ENCODE data around the gene BHLHE41. TPM values are rescaled to one million over a fixed set of nuclear protein-coding genes. Genes with fewer than 3 reads are reported as not detected.

Gene BHLHE41
- total and polyA plus RNA-seq, 2 of the 8 experiments (the other 6 are each of a cell fraction or from before 2014, with no cell fraction given), result 1.1 to 3.4 TPM

DNA sequence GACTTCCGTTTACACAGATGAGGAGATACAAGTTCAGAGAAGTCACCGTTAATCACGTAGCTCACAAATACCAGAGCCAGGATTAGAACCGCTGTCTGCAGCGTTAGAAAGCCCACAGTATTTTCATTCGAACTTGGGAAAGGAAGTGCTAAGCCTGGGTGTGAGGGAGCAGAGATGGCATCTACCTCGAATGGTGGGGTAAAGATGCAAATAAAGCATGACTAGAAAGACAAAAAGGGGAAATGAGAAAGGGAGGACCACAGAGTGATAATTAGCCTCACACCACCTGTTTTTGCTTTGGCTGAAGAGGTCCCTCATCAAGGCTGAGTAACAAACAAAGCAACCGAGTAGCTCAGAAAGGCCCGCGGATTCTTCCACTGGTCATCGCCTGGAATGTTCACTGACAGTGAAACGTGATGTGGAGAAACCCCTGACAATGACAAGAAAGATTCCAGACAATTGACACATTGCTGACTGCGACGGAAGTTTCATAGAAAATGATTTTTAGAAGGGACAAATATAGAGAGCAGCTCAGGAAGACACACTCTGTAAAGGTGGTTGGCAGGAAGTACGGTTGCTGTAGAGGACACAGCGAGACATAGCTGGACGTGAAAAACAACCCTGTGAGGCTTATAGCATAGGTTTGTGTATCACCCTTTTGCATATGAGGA, 31.5 kb upstream of the BHLHE41 start:
- H3K36me3 ChIP-seq (ENCODE audit: control insufficient read depth in 2 of 4, insufficient read depth in 4 of 4, low read length in 3 of 4), result no peaks in the 10 kb centered on the region
- no peaks in the 10 kb centered on the region for H3K27me3 ChIP-seq (replicated peaks in 1 of 4; ENCODE audit: control insufficient read depth in 3 of 4, extremely low read depth in 1 of 4, insufficient read depth in 3 of 4, low read length in 3 of 4)
- no peaks in the 10 kb centered on the region for H3K79me2 ChIP-seq (ENCODE audit: control insufficient read depth in 1 of 2, insufficient read depth in 2 of 2, low read length in 2 of 2)
- CTCF ChIA-PET (ENCODE audit: partially characterized antibody), result interaction anchor here (0.8 to 1.8 kb wide), 6 partner anchors 10 to 63 kb away, joined by 3 to 4 read pairs (median 4); no protein-coding TSS in a partner anchor
- H4K5ac ChIP-seq (ENCODE audit: insufficient read length, low read depth, low read length), result no peak overlapping the region
- H3K4me3 ChIP-seq (ENCODE audit: extremely low read depth in 1 of 4, insufficient read depth in 2 of 4, low read depth in 3 of 4, low read length in 4 of 4), result no peak overlapping the region
- FAIRE-seq (no peak), DNase-seq (ENCODE audit: low read depth in 1 of 2, low spot score in 2 of 2) (no peak)
- H3K4ac ChIP-seq (replicated peaks; ENCODE audit: insufficient read length, low read depth, low read length), result no peak overlapping the region
- H2BK5ac ChIP-seq (ENCODE audit: low read depth, low read length), result no peak overlapping the region
- H4K20me1 ChIP-seq (replicated peaks in 1 of 2; ENCODE audit: control insufficient read depth in 1 of 2, insufficient read depth in 2 of 2, low read length in 2 of 2), result no peaks in the 10 kb centered on the region
- no peak overlapping the region for H3K4me2 ChIP-seq (ENCODE audit: insufficient read depth in 1 of 2, low read depth in 2 of 2, low read length in 2 of 2)
- H3K23me2 ChIP-seq (ENCODE audit: low read depth, low read length), result no peaks in the 10 kb centered on the region
- H2BK120ac ChIP-seq (replicated peaks; ENCODE audit: low read depth, low read length), result no peak overlapping the region
- H4K8ac ChIP-seq (ENCODE audit: extremely low read depth, insufficient read depth, low read length), result no peak overlapping the region
- no peak overlapping the region for H3K9ac ChIP-seq (replicated peaks in 1 of 4; ENCODE audit: extremely low read depth in 1 of 4, low read depth in 3 of 4, low read length in 3 of 4)
- H3K4me1 ChIP-seq (replicated peaks in 1 of 4; ENCODE audit: control insufficient read depth in 3 of 4, insufficient read depth in 4 of 4, low read length in 3 of 4), result no peaks in the 10 kb centered on the region
- no peaks in the 10 kb centered on the region for H3K79me1 ChIP-seq (ENCODE audit: low read depth, low read length)
- no peak overlapping the region for H2AFZ ChIP-seq (ENCODE audit: low read length)
- H3K56ac ChIP-seq (replicated peaks; ENCODE audit: insufficient read length, low read depth, low read length), result no peak overlapping the region
- POLR2A ChIA-PET (ENCODE audit: partially characterized antibody), result no interaction called here
- H2BK12ac ChIP-seq (ENCODE audit: low read depth, low read length), result no peak overlapping the region
- no peak overlapping the region for H3K14ac ChIP-seq (ENCODE audit: insufficient read length)
- no peak overlapping the region for H4K91ac ChIP-seq (replicated peaks; ENCODE audit: insufficient read length, low read length)
- H2BK15ac ChIP-seq (ENCODE audit: low read length), result no peak overlapping the region
- H3K23ac ChIP-seq (ENCODE audit: insufficient read length), result peak overlapping the region; percentile 29
- WGBS, 2 experiments (ENCODE audit: extremely low coverage in 1 of 2, insufficient coverage in 1 of 2, insufficient read length in 1 of 2, insufficient replicate concordance in 2 of 2, low coverage in 1 of 2, low lambda C conversion rate in 2 of 2, missing lambda C conversion rate in 1 of 2), result 88% methylated on average over 17 of the region's 17 CpGs; no CpG with 5 or more reads in 1 of the 2 experiments
- no peak overlapping the region for H3K18ac ChIP-seq (ENCODE audit: extremely low read depth, low read length)
- no peak overlapping the region for H2AK5ac ChIP-seq (ENCODE audit: low read depth, low read length)
- no peak overlapping the region for H2BK20ac ChIP-seq (ENCODE audit: low read length)
- H3K27ac ChIP-seq (ENCODE audit: low read depth, low read length), result no peak overlapping the region
- no peaks in the 10 kb centered on the region for H3K9me3 ChIP-seq (ENCODE audit: insufficient read depth in 2 of 2, low read depth in 1 of 2, low read length in 1 of 2)
- TF ChIP-seq SP2 (IDR thresholded peaks at IDR 0.05; ENCODE audit: low read length), result no peak
- no peak for TF ChIP-seq CEBPB (IDR thresholded peaks at IDR 0.05; ENCODE audit: low read depth, low read length)
- no peak for TF ChIP-seq CHD1 (IDR thresholded peaks at IDR 0.05; ENCODE audit: low read depth, low read length)
- no peak for TF ChIP-seq RXRA (IDR thresholded peaks at IDR 0.05; ENCODE audit: insufficient read depth, low read depth, low read length)
- no peak for TF ChIP-seq SP1 (IDR thresholded peaks at IDR 0.05; ENCODE audit: low read depth, low read length)
- TF ChIP-seq JUND (IDR thresholded peaks at IDR 0.05; ENCODE audit: low read length), result no peak
- TF ChIP-seq CBX8 (IDR thresholded peaks at IDR 0.05; ENCODE audit: borderline replicate concordance, low read depth, low read length), result no peak
- TF ChIP-seq POU5F1 (IDR thresholded peaks at IDR 0.05; ENCODE audit: low read depth, low read length), result no peak
- TF ChIP-seq TBP (IDR thresholded peaks at IDR 0.05; ENCODE audit: low read depth, low read length), result no peak
- no peak for TF ChIP-seq KDM5A (IDR thresholded peaks at IDR 0.05; ENCODE audit: low read length)
- TF ChIP-seq, protein P1, sequence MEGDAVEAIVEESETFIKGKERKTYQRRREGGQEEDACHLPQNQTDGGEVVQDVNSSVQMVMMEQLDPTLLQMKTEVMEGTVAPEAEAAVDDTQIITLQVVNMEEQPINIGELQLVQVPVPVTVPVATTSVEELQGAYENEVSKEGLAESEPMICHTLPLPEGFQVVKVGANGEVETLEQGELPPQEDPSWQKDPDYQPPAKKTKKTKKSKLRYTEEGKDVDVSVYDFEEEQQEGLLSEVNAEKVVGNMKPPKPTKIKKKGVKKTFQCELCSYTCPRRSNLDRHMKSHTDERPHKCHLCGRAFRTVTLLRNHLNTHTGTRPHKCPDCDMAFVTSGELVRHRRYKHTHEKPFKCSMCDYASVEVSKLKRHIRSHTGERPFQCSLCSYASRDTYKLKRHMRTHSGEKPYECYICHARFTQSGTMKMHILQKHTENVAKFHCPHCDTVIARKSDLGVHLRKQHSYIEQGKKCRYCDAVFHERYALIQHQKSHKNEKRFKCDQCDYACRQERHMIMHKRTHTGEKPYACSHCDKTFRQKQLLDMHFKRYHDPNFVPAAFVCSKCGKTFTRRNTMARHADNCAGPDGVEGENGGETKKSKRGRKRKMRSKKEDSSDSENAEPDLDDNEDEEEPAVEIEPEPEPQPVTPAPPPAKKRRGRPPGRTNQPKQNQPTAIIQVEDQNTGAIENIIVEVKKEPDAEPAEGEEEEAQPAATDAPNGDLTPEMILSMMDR (IDR thresholded peaks at IDR 0.05; ENCODE audit: control extremely low read depth in 1 of 3, insufficient read depth in 1 of 3, low read depth in 1 of 3, low read length in 3 of 3), result no peak
- no peak for TF ChIP-seq KDM4A (IDR thresholded peaks at IDR 0.05; ENCODE audit: low read depth, low read length, severe bottlenecking)

Measured in H1 (cell line).